ENCODE measurements around the gene KSR1. TPM values are rescaled to one million over a fixed set of nuclear protein-coding genes. Genes with fewer than 3 reads are reported as not detected.

KSR1 gene
- total and polyA plus RNA-seq, 12 donors: 16.0 to 50.4 (median 38.5) TPM

GRCh38 chr17:27657620-27658019, 201.4 kb downstream of the KSR1 start:
- intact Hi-C loops (cut with DNase I): no loop called here
- no peaks in the 10 kb centered on the region for H3K27me3 ChIP-seq
- H3K9me3 ChIP-seq (replicated peaks in 1 of 3): no peaks in the 10 kb centered on the region
- TF ChIP-seq POLR2A (IDR thresholded peaks at IDR 0.05): no peak
- no peak for TF ChIP-seq CTCF (IDR thresholded peaks at IDR 0.05)
- no peaks in the 10 kb centered on the region for H3K36me3 ChIP-seq (replicated peaks in 1 of 2)
- H3K27ac ChIP-seq: no peak overlapping the region
- DNase-seq: no peak
- no peaks in the 10 kb centered on the region for H3K4me1 ChIP-seq (replicated peaks in 1 of 2)
- no peak overlapping the region for H3K4me3 ChIP-seq
- WGBS, 4 donors: 60 to 86% (median 63%) methylated on average over 5 of the region's 5 CpGs

- WGBS, 4 donors: 80 to 87% (median 84%) methylated on average over 6 of the region's 6 CpGs
- no peaks in the 10 kb centered on the region for H3K9me3 ChIP-seq (replicated peaks in 1 of 3)
- H3K27me3 ChIP-seq: no peaks in the 10 kb centered on the region
- H3K4me1 ChIP-seq (replicated peaks in 1 of 2): no peaks in the 10 kb centered on the region
- no peaks in the 10 kb centered on the region for H3K36me3 ChIP-seq (replicated peaks in 1 of 2)
- DNase-seq: no peak
- H3K4me3 ChIP-seq: no peak overlapping the region
- intact Hi-C loops (cut with DNase I): loop anchor here in 1 of 2 donors (10.0 kb wide), 1 partner anchor 195 kb away; no protein-coding TSS in a partner anchor
- no peak overlapping the region for H3K27ac ChIP-seq
- TF ChIP-seq POLR2A (IDR thresholded peaks at IDR 0.05) (no peak), CTCF (IDR thresholded peaks at IDR 0.05) (no peak)
Observed at GRCh38 chr17:27659683-27660082, 203.4 kb downstream of the KSR1 start.

- WGBS, 4 donors: 66 to 100% (median 88%) methylated on average over 2 to 3 of the region's 3 CpGs
- no peak for DNase-seq
- H3K4me1 ChIP-seq (replicated peaks in 1 of 2): no peaks in the 10 kb centered on the region
- H3K27me3 ChIP-seq: no peaks in the 10 kb centered on the region
- no peak overlapping the region for H3K4me3 ChIP-seq
- no peaks in the 10 kb centered on the region for H3K9me3 ChIP-seq (replicated peaks in 1 of 3)
- TF ChIP-seq POLR2A (IDR thresholded peaks at IDR 0.05): no peak
- TF ChIP-seq CTCF (IDR thresholded peaks at IDR 0.05): no peak
- no peaks in the 10 kb centered on the region for H3K36me3 ChIP-seq (replicated peaks in 1 of 2)
- no peak overlapping the region for H3K27ac ChIP-seq
- intact Hi-C loops (cut with DNase I): loop anchor here in 1 of 2 donors (10.0 kb wide), 1 partner anchor 194 kb away; no protein-coding TSS in a partner anchor
Observed at GRCh38 chr17:27660436-27660835, 204.2 kb downstream of the KSR1 start.

GRCh38 chr17:27663936-27664605, 207.8 kb downstream of the KSR1 start:
- Histone ChIP-seq H3K9me3 (replicated peaks in 1 of 3) (no peaks in the 10 kb centered on the region), H3K36me3 (replicated peaks in 1 of 2) (no peaks in the 10 kb centered on the region), H3K27me3 (no peaks in the 10 kb centered on the region), H3K4me3 (no peak overlapping the region), H3K27ac (no peak overlapping the region), H3K4me1 (replicated peaks in 1 of 2) (no peaks in the 10 kb centered on the region)
- intact Hi-C loops (cut with DNase I): loop anchor here in 1 of 2 donors (10.0 kb wide), 1 partner anchor 191 kb away; no protein-coding TSS in a partner anchor
- TF ChIP-seq POLR2A (IDR thresholded peaks at IDR 0.05): no peak
- TF ChIP-seq CTCF (IDR thresholded peaks at IDR 0.05): no peak
- 88 to 96% (median 91%) methylated on average over 3 to 8 of the region's 8 CpGs for WGBS, 4 donors
- DNase-seq: no peak
